K562 (cell line): ENCODE results near the gene SMARCA4.

Experiments
- GABPB1 ChIP-seq: sonication (generic); formaldehyde crosslinking; IDR thresholded peaks from 2 replicates; pipeline ENCODE4 v1.8.0; 2022; ENCODE audit warnings: mild to moderate bottlenecking, missing genetic modification reagents
- LARP7 ChIP-seq: fragments of 450-650 bp; IDR thresholded peaks from 2 replicates; pipeline ENCODE4 v1.6.1; 2016
- POLR2AphosphoS5 ChIP-seq: IDR thresholded peaks from 2 replicates; pipeline ENCODE4 v1.6.1; 2011; ENCODE audit warnings: mild to moderate bottlenecking, low read depth, low read length, moderate library complexity; ENCODE audit not compliant: control insufficient read depth, insufficient read depth
- ZNF274 ChIP-seq: IDR thresholded peaks from 2 replicates; pipeline ENCODE4 v1.6.1; 2011; ENCODE audit warnings: low read depth, mild to moderate bottlenecking, low read length, moderate library complexity, borderline replicate concordance

DNA sequence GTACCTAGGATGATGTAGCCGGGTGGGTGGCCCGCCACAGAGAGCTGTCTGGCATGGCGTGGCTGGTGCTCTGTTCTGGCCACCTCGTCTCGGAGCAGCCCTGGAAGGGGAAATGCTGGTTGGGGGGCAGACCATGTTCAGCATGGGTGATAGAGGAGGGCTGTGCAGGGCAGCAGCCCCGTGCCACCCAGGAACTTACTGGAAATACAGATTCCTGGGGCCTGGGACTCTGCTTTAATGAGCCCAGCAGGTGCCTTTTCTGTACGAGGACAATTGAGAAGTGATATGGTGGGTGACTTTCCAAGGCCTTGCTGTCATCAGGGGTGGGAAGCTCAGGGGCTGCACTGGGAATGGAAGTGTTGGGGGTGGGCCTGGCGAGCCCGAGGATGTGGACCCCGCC is 24.7 kb downstream of the SMARCA4 start:
- TF ChIP-seq LARP7 (no peak), GABPB1 (CRISPR knock-in tag) (no peak), POLR2AphosphoS5 (no peak), ZNF274 (no peak)
